ENCODE measurements around the gene HMCES. TPM values are rescaled to one million over a fixed set of nuclear protein-coding genes. Genes with fewer than 3 reads are reported as not detected.
"Not testable (repeated sequence)": the region's sequence is repeated elsewhere in the genome, so short reads cannot be mapped to it uniquely, and the experiment has no call there.

The HMCES gene
- total RNA-seq, 2 donors from 2014 or later: 52.5 to 55.3 TPM

DNA sequence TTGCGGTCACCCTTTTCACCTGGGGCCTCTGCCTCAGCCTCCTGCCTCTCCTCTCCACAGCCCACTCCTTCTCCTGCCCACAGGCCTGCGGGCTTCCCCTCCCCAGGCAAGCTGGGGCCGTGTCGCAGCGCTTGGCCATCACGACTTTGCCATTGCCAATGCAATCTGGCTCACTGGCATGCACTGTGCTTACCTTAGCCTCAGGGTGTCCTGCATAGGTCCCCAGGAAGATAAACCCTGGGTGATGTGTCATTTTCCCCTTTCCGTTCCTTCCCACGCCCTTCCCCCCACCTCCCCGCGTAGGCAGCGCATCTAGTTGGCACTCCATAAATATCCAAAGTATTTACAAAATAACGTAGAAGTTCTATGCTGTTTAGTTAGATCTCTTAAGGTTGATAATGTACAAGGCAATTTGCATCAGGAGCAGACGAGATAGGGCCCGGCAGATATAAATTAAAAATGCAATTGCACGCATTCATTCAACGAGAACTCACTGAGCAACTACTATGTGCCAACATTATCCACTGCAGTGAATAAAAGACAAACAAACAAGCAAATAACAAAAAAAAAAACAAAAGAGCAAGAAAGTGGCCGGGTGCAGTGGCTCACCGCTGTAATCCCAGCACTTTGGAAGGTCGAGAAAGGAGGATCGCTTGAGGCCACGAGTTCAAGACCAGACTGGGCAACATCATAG is 30.2 kb upstream of the HMCES start:
- peaks cover 51% of the 10 kb centered on the region for H3K36me3 Mint-ChIP-seq (ENCODE audit: low read depth)
- peak overlapping the region; percentile 99 for H3K27ac Mint-ChIP-seq
- H3K4me1 Mint-ChIP-seq: peaks cover 25% of the 10 kb centered on the region
- no peaks in the 10 kb centered on the region for H3K9me3 Mint-ChIP-seq
- ATAC-seq (replicated peaks): no peak
- peak overlapping the region; percentile 97 for H3K4me3 Mint-ChIP-seq
- no peaks in the 10 kb centered on the region for H3K27me3 Mint-ChIP-seq

DNA sequence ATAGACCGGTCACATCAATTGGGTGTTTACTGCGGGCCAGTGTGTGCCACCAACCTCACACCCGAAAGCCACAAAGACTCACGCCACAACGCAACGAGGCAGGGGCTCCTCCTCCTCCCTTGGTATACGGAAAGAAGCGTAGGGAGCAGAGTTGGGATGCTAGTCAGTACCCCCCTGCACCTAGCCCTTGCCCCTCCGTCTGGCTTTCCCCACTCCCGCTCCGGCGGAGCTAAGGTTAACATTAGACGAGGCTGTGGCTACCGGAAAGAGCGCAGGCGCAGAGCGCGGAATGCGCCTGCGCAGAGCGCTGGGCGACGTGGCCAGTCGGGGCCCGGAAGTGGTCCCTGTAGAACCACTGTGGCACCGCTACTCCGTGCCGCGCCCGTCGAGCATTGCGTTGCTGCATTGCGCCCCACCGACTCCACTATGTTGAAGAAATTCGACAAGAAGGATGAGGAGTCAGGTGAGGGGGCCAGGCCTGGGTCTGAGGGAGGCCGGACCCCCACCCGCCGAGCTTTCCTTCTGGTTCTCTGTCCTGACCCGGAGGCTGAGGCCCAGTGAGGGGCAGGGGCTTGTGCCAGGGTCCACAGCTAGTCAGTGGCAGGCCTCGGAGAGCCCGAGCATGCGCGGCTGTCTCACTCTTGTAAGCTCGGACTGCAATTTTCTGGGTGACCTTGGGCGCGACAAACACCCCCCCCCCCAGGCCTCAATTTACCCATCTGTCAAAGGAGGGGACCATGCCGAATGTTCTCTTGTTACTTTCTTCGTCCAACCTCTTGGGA is 29.2 kb upstream of the HMCES start, which contains the start of gene COPG1:
COPG1 (plus strand) TSS at position 323 of the 782 bp plus-strand sequence; CDS start at position 427, 104 bp downstream.
- Mint-ChIP-seq H3K27me3 (no peaks in the 10 kb centered on the region), H3K9me3 (no peaks in the 10 kb centered on the region), H3K4me3 (peak within 1 kb of the TSS; percentile 97), H3K36me3 (ENCODE audit: low read depth) (peaks cover 61% of the 10 kb centered on the region), H3K27ac (peak within 1 kb of the TSS; percentile 99), H3K4me1 (peaks cover 25% of the 10 kb centered on the region)
- ATAC-seq (replicated peaks): peak; percentile 90

GRCh38 chr3:129252748-129253147 is 25.9 kb upstream of the HMCES start:
- Mint-ChIP-seq H3K4me1 (peaks cover 17% of the 10 kb centered on the region), H3K27me3 (no peaks in the 10 kb centered on the region), H3K4me3 (no peak overlapping the region), H3K36me3 (ENCODE audit: low read depth) (peaks cover 94% of the 10 kb centered on the region), H3K9me3 (no peaks in the 10 kb centered on the region), H3K27ac (peak overlapping the region; percentile 20)
- no peak for ATAC-seq (replicated peaks)

GRCh38 chr3:129254536-129255230 is 24.0 kb upstream of the HMCES start:
- Mint-ChIP-seq H3K27me3 (no peaks in the 10 kb centered on the region), H3K36me3 (ENCODE audit: low read depth) (peaks cover 98% of the 10 kb centered on the region), H3K4me1 (peaks cover 8% of the 10 kb centered on the region), H3K4me3 (no peak overlapping the region), H3K27ac (no peak overlapping the region), H3K9me3 (no peaks in the 10 kb centered on the region)
- ATAC-seq (replicated peaks): no peak

- H3K9me3 Mint-ChIP-seq: no peaks in the 10 kb centered on the region
- H3K27ac Mint-ChIP-seq: peak overlapping the region; percentile 14
- no peak for ATAC-seq (replicated peaks)
- H3K27me3 Mint-ChIP-seq: no peaks in the 10 kb centered on the region
- no peak overlapping the region for H3K4me3 Mint-ChIP-seq
- H3K4me1 Mint-ChIP-seq: no peaks in the 10 kb centered on the region
- H3K36me3 Mint-ChIP-seq (ENCODE audit: low read depth): peaks cover 100% of the 10 kb centered on the region
Measured at GRCh38 chr3:129256270-129256669, 22.4 kb upstream of the HMCES start.

DNA sequence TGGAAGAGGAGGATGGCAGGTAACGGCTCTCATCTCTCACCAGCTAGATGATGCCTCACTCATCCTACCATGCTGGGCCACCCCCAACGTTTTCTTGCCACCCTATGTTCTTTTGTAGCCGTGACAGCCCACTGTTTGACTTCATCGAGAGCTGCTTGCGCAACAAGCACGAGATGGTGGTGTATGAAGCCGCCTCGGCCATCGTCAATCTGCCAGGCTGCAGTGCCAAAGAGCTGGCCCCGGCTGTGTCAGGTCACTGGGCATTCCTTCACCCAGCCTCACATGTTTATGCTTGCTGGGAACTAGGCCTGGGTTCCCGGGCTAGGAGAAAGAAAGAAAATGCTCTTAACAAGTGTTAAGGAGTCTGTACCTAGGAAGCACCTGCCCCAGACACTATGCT is 21.1 kb upstream of the HMCES start:
- Mint-ChIP-seq H3K36me3 (ENCODE audit: low read depth) (peaks cover 97% of the 10 kb centered on the region), H3K4me3 (no peak overlapping the region), H3K9me3 (no peaks in the 10 kb centered on the region), H3K4me1 (no peaks in the 10 kb centered on the region), H3K27ac (no peak overlapping the region), H3K27me3 (no peaks in the 10 kb centered on the region)
- ATAC-seq (replicated peaks): no peak

DNA sequence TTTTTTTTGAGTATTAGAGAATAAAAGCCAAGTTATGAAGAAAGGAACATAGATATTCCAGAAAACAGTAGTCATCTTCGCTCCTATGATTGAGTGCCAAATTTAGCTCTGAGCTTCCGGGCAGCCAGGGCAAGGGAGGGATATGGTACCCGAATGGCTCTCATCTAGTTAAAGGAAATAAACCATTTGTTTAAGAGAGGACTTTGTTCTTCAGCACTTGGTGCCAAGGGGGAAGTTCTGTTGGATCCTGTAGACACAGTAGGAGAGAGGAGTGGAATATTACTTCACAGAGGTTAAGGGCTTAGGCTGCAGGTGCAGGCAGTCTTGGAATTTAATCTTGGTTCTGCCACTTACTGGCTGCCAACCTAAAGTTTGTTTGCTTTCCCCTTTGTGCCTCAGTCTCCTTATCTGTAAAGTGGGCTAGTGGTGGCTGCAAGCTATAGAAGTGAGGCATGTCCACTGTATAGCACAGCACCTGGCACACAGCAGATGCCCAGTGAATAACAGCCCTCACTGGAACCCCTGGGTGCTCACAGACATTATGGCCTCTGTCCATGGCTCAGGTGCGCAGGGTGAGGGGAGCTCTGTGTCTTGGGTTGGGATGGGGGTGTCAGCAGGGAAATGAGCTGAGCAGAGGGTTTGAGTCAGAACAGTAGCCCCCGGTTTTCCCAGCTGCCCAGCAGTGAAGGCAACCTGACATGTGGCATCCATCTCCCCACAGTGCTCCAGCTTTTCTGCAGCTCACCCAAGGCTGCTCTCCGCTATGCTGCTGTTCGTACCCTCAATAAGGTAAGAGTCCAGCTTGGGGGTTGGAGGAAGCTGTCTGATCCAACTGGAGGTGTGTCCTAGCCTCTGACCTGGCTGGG is 18.8 kb upstream of the HMCES start:
- no peak for ATAC-seq (replicated peaks)
- Mint-ChIP-seq H3K27ac (peak overlapping the region; percentile 4), H3K36me3 (ENCODE audit: low read depth) (peaks cover 97% of the 10 kb centered on the region)

DNA sequence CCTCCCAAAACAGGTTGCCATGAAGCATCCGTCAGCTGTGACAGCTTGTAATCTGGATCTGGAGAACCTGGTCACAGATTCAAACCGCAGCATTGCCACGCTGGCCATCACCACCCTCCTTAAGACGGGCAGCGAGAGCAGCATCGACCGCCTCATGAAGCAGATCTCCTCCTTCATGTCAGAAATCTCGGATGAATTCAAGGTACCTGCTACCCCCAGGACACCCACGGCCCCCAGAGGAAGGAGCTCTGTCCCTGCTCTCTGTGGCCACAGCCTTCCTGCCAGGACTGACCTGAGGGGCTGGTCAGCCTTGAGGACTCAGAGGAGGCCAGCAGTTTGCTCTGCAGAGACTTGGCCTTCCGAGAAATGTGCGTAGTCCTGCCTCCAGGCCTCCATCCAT is 18.1 kb upstream of the HMCES start:
- no peak overlapping the region for H3K4me3 Mint-ChIP-seq
- no peaks in the 10 kb centered on the region for H3K9me3 Mint-ChIP-seq
- H3K4me1 Mint-ChIP-seq: no peaks in the 10 kb centered on the region
- H3K27me3 Mint-ChIP-seq: no peaks in the 10 kb centered on the region
- ATAC-seq (replicated peaks): no peak
- no peak overlapping the region for H3K27ac Mint-ChIP-seq
- H3K36me3 Mint-ChIP-seq (ENCODE audit: low read depth): peaks cover 97% of the 10 kb centered on the region

More for the DNA sequence above, 18.8 kb upstream of the HMCES start:
- Mint-ChIP-seq H3K4me1 (no peaks in the 10 kb centered on the region), H3K9me3 (no peaks in the 10 kb centered on the region), H3K4me3 (no peak overlapping the region), H3K27me3 (no peaks in the 10 kb centered on the region)

DNA sequence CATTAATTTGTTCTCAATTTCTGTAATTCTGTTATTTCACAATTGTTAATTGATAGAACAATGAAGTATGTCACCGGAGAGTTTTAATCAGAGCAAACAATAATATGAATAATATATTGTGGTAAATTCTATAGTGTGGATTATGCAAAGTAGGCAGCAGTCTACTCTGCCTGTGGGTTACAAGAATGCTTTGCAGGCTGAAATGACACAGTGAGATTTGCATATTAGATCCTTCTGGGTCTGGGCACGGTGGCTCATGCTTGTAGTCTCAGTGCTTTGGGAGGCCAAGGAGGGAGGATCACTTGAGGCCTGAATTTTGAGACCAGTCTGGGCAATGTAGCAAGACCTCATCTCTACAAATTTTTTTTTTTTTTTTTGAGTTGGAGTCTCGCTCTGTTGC is 16.8 kb upstream of the HMCES start:
- no peak for ATAC-seq (replicated peaks)
- Mint-ChIP-seq H3K4me1 (no peaks in the 10 kb centered on the region), H3K4me3 (no peak overlapping the region), H3K27ac (no peak overlapping the region), H3K27me3 (no peaks in the 10 kb centered on the region), H3K9me3 (no peaks in the 10 kb centered on the region), H3K36me3 (ENCODE audit: low read depth) (peaks cover 97% of the 10 kb centered on the region)

GRCh38 chr3:129263161-129263910 is 15.3 kb upstream of the HMCES start:
- peaks cover 97% of the 10 kb centered on the region for H3K36me3 Mint-ChIP-seq (ENCODE audit: low read depth)
- no peaks in the 10 kb centered on the region for H3K4me1 Mint-ChIP-seq
- H3K4me3 Mint-ChIP-seq: no peak overlapping the region
- no peaks in the 10 kb centered on the region for H3K9me3 Mint-ChIP-seq
- ATAC-seq (replicated peaks): no peak
- no peaks in the 10 kb centered on the region for H3K27me3 Mint-ChIP-seq
- H3K27ac Mint-ChIP-seq: no peak overlapping the region

GRCh38 chr3:129264994-129265393 is 13.7 kb upstream of the HMCES start:
- H3K27me3 Mint-ChIP-seq; H3K4me3 Mint-ChIP-seq; H3K9me3 Mint-ChIP-seq; H3K27ac Mint-ChIP-seq; H3K4me1 Mint-ChIP-seq; ATAC-seq (replicated peaks): not testable (repeated sequence)
- peaks cover 97% of the 10 kb centered on the region for H3K36me3 Mint-ChIP-seq (ENCODE audit: low read depth)

- no peak overlapping the region for H3K27ac Mint-ChIP-seq
- no peaks in the 10 kb centered on the region for H3K27me3 Mint-ChIP-seq
- H3K4me1 Mint-ChIP-seq: no peaks in the 10 kb centered on the region
- ATAC-seq (replicated peaks): no peak
- H3K4me3 Mint-ChIP-seq: no peak overlapping the region
- no peaks in the 10 kb centered on the region for H3K9me3 Mint-ChIP-seq
- peaks cover 97% of the 10 kb centered on the region for H3K36me3 Mint-ChIP-seq (ENCODE audit: low read depth)
Measured at GRCh38 chr3:129266651-129267050, 12.0 kb upstream of the HMCES start.

- Mint-ChIP-seq H3K9me3 (no peaks in the 10 kb centered on the region), H3K4me1 (no peaks in the 10 kb centered on the region), H3K36me3 (ENCODE audit: low read depth) (peaks cover 100% of the 10 kb centered on the region), H3K27ac (peak overlapping the region; percentile 49), H3K27me3 (no peaks in the 10 kb centered on the region), H3K4me3 (no peak overlapping the region)
- no peak for ATAC-seq (replicated peaks)
Measured at GRCh38 chr3:129268396-129268795, 10.3 kb upstream of the HMCES start.
